Chondrocyte (in vitro differentiated cells): ENCODE data around the gene TCTN1. TPM values are rescaled to one million over a fixed set of nuclear protein-coding genes. Genes with fewer than 3 reads are reported as not detected.

Experiments
- DNase-seq: peaks from one replicate; pipeline ENCODE4 v3.0.0; 2021; ENCODE audit warnings: mixed read lengths, low spot score
- H3K27ac Mint-ChIP-seq: one replicate; pipeline ENCODE4 v1.8.0; 2021; ENCODE audit warnings: mild to moderate bottlenecking, moderate library complexity, mixed read lengths; ENCODE audit not compliant: unreplicated experiment
- H3K27me3 Mint-ChIP-seq: 2 replicates; pipeline ENCODE4 v1.8.0; 2021; ENCODE audit warnings: low read depth, mixed read lengths
- H3K36me3 Mint-ChIP-seq: 2 replicates; pipeline ENCODE4 v1.8.0; 2021; ENCODE audit warnings: low read depth, mixed read lengths
- H3K4me1 Mint-ChIP-seq: 2 replicates; pipeline ENCODE4 v1.8.0; 2021; ENCODE audit warnings: low read depth, mild to moderate bottlenecking, mixed read lengths
- H3K4me3 Mint-ChIP-seq: one replicate; pipeline ENCODE4 v1.8.0; 2021; ENCODE audit warnings: mild to moderate bottlenecking, moderate library complexity, mixed read lengths; ENCODE audit not compliant: unreplicated experiment
- H3K9me3 Mint-ChIP-seq: 2 replicates; pipeline ENCODE4 v1.8.0; 2021; ENCODE audit warnings: low read depth, mixed read lengths
- long read RNA-seq: library from polyadenylated mRNA; stranded (forward); transcript quantifications from one replicate; pipeline ENCODE4 v2.0.0, GENCODE V29; 2021
- total RNA-seq: library from RNA; stranded (reverse); gene quantifications from 3 replicates; pipeline ENCODE4 v1.2.1, GENCODE V29; 2021
- TF ChIP-seq, protein P1 (sequence below): fragments of 200-600 bp; sonication (generic); IDR thresholded peaks from 2 replicates; pipeline ENCODE4 v1.5.0; 2021; ENCODE audit warnings: antibody characterized with exemption, mild to moderate bottlenecking, moderate library complexity

TCTN1 gene
- total RNA-seq, result 32.9 to 55.1 TPM (median 37.1 TPM) in 3 replicates
- long read RNA-seq, transcript TCTN1-225 (15 exons, 2,309 nt), result major isoform, 22 of 35 reads
- long read RNA-seq, partial matches to known transcripts, result 0 of 35 reads
- long read RNA-seq, other reads (novel, unspliced or antisense), result 12 of 35 reads

DNA sequence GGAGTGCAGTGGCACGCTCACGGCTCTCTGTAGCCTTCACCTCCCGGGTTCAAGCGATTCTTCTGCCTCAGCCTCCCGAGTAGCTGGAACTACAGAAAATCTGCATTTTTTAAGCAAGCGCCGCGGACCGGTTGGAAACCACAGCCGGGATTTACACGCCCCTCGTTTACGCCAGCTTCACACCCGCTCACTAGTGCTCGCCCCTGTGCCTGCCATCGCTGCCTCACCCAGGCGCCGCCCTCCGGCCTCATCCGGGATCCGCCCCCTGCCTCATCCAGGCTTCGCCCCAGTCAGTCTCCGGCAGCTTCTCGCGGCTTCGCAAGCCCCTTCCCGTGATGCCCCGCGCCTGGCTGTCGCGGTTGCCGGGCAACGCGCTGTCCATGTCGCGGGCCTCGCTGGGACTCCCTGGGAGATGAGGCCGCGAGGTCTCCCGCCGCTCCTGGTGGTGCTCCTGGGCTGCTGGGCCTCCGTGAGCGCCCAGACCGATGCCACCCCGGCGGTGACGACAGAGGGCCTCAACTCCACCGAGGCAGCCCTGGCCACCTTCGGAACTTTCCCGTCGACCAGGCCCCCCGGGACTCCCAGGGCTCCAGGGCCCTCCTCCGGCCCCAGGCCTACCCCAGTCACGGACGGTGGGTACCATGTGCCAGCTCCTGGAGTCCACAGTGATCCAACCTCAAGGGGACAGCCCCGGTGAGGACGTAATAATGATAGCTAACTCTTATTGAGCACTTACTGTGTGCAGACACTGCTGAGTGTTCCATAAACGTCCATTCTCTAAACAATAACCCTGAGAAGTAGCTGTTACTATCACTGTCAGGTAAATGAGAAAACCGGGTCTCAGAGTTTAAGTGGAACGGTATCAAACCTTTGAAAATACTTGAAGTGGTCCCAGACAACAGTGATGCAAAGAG is at the start of gene TCTN1:
Gene TCTN1 (plus strand): TSS at position 359 of the 914 bp plus-strand sequence. CDS start 54 bp downstream, at position 413.
- TF ChIP-seq, protein P1, sequence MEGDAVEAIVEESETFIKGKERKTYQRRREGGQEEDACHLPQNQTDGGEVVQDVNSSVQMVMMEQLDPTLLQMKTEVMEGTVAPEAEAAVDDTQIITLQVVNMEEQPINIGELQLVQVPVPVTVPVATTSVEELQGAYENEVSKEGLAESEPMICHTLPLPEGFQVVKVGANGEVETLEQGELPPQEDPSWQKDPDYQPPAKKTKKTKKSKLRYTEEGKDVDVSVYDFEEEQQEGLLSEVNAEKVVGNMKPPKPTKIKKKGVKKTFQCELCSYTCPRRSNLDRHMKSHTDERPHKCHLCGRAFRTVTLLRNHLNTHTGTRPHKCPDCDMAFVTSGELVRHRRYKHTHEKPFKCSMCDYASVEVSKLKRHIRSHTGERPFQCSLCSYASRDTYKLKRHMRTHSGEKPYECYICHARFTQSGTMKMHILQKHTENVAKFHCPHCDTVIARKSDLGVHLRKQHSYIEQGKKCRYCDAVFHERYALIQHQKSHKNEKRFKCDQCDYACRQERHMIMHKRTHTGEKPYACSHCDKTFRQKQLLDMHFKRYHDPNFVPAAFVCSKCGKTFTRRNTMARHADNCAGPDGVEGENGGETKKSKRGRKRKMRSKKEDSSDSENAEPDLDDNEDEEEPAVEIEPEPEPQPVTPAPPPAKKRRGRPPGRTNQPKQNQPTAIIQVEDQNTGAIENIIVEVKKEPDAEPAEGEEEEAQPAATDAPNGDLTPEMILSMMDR, result peak; percentile 25
- Mint-ChIP-seq H3K9me3 (no peaks in the 10 kb centered on the region), H3K27me3 (no peaks in the 10 kb centered on the region), H3K4me1 (peaks cover 8% of the 10 kb centered on the region), H3K4me3 (peak within 1 kb of the TSS; percentile 84), H3K36me3 (peaks cover 1% of the 10 kb centered on the region), H3K27ac (peak within 1 kb of the TSS; percentile 78)
- peak; percentile 99 for DNase-seq

DNA sequence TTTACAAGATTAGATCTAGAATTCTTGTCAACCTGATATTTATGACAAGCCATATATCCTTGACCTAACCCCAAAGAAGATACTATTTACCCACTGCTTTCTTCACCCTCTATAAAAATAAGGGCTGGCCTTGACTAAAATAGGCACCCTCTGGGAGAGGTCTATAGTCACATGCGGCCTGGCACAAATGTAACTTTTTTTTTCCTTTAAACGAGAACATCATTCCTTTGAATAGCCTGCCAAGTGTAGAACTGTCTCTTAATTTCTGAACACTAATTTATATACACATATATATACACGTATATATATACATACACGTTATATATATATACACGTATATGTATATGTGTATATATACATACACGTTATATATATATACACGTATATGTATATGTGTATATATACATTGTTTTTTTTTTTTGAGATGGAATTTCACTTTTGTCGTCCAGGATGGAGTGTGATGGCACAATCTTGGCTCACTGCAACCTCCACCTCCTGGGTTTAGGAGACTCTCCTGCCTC is 49.4 kb upstream of the TCTN1 start:
- Mint-ChIP-seq H3K27ac (no peak overlapping the region), H3K27me3 (no peaks in the 10 kb centered on the region), H3K9me3 (no peaks in the 10 kb centered on the region), H3K4me1 (peaks cover 47% of the 10 kb centered on the region), H3K4me3 (no peak overlapping the region), H3K36me3 (no peaks in the 10 kb centered on the region)
- TF ChIP-seq, protein P1, result no peak
- no peak for DNase-seq

DNA sequence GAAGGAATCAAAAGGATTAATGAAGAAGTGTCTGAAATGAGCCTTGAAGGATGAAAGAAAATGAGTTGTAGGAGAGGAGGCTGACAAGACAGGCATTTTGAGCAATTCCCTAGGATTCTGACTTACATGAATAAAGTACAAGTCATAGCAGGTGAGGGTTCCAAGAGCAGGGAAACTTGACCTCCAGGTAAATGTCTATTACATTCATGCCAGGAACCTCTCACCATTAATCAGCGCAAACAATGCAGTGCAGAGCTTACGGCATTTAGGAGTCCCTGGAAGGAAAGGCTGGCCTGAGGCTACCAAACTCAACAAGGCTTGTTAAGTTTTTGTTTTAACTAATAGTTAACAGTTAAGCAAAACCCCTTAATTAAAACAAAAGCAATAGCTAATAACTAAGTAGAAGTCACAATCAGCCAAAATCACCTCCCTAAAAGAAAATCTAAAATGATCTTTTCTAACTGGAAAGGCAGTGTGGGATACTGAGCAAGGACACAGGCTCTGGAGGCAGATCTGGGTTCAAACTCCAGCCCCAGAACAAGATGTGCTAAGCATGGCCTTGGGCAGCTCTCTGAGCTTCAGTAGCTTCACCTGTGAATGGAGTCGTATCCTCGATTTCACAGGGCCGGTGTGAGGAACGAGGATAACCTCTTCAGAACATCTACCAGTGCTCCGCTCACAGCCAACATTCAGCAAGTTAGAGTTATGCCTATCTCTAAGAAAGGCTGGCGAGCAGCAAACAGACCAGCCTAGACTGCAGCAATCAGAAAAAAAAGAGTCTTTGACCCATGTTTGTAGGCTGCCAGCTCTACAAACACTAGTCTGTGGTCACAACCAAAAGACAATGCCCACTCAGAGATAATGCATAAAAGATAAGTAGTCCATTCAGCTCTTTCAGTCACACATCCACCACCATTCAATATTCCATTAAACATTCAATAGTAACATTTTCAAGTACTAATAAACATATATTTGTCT is 47.7 kb upstream of the TCTN1 start:
- H3K4me3 Mint-ChIP-seq, result no peak overlapping the region
- no peaks in the 10 kb centered on the region for H3K27me3 Mint-ChIP-seq
- H3K36me3 Mint-ChIP-seq, result peaks cover 5% of the 10 kb centered on the region
- TF ChIP-seq, protein P1, result no peak
- peak overlapping the region; percentile 77 for H3K27ac Mint-ChIP-seq
- peaks cover 3% of the 10 kb centered on the region for H3K9me3 Mint-ChIP-seq
- DNase-seq, result no peak
- peaks cover 39% of the 10 kb centered on the region for H3K4me1 Mint-ChIP-seq

DNA sequence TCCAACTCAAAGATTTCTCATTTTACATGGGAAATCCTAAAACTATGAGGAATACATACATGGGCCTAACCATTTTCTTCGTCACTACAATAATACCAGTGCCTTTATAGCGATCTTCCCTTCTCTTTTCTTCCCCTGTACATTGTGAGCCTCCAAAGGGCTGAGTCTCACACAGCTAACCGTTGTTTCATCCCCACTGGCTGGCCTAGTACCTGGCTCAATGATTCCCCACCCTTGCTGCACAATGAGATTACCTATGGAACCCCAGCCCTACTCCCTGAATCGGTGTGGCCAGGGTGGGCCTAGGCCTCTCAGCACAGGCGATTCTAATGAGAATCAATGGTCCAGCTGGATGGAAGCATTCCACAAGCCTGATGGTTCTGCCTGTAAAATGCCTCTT is 46.9 kb upstream of the TCTN1 start:
- Mint-ChIP-seq H3K4me1 (peaks cover 33% of the 10 kb centered on the region), H3K27me3 (no peaks in the 10 kb centered on the region), H3K9me3 (peaks cover 10% of the 10 kb centered on the region), H3K4me3 (no peak overlapping the region), H3K27ac (no peak overlapping the region), H3K36me3 (peaks cover 5% of the 10 kb centered on the region)
- no peak for DNase-seq
- TF ChIP-seq, protein P1, result no peak
